ENCODE data around the gene TCF7L2.

Gene TCF7L2

DNA sequence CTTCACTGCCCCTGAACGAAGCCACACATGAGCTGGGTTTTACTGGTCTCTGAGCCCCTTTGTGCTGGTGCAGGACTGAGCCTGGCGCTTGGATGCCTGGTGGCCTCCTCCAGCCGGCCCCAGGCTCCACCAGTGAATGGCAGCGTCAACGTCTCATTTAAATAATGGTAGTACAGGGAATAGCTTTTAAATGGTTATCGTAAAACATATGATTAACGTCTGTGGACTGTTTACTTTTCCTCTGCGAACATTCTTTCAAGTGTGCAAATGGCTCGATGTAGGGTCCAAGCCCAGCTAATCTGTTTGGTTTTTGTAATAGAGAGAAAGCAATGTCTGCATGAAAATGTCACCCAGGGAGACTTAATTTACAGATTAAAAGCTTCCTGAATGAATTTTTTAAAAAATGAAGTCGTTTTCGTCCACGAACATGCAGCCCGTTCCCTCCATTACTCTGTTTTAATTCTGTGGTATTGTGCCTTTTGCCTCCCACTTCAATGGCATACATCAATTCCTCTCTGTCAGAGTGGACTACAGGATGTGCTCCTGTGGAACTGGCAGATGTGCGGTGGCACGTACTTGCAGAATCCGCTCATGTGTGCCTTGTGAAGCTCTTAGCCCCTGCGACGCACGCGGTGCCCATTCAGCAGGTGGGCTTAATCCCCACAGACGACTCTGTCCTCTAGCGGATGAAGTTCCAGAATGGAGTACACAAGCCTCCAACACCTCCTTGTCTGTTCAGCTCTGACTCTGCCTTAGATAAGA is 192.7 kb downstream of the TCF7L2 start:
- no peak for DNase-seq (ENCODE audit: low read depth in 2 of 2)

DNA sequence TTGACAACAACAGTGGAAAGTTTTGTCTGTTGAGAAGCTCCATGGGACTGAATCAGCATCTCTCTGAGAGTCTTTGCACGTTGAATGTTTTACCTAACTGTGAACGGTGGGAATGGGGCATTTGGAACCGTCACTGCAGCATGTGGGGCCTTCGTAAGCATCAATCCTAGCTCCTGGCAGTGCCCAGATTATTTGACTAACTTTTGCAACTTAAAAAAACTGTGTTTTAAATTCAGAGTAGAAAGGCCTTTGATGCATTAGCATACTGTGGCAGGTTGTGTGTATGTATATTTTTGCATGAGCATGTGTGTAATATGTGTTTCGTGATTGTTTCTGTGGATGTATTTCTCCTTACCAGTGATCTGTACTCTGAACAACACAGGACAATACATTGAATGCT is 194.5 kb downstream of the TCF7L2 start:
- no peak for DNase-seq (ENCODE audit: low read depth in 2 of 2)

DNA sequence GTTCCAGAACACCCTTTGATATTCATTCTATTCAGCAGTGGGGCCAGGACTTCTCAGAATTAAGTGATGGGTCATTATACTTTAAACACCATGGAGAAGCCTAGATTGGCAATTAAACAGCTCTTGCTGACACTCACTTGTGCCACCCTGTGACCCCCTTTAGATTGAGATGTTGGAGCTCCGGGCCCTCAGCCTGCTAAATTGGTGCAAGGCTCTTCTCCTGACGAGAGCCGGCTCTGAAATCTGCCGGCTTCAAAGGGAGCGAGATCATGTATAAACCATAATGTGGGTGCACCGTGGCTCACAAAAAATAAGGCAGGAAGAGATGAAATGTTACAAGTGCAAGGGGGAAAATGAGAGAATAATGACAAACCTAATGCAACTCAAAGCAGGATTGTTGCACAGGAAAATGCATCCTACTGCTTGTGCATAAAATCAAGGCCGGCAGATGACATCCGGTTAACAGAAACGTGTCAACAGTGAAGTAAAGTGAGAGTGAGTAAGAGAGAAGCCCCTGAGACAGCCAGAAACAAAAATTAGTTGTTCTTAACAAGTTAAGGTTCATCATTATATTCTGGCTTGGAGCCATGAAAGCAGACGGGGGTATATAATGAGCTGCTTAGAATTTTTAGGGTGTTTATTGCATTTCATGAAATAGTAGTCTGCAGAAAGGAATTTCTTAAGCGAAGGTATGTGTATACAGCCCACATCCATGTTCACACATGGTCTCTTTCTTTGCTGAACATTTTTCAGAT is 198.2 kb downstream of the TCF7L2 start:
- DNase-seq (ENCODE audit: low read depth in 2 of 2), result no peak

DNA sequence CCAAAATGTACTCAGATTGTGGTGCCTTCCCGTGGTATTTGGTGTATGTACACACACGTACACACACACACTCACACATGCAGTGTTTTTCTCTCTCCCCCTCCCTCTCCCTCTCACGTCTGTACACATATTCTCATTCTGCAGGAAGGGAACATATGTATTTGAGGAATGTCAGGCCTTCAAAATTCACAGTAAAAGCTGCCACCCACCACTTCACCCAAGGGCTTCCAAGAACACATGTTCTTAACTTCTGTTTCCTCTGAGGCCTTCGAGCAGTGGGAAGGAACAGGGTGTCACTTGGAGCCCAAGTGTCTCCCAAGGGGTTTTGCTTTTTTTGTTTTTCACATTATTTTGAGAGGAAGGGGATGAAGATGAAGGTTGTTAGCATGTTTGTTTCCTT is 198.9 kb downstream of the TCF7L2 start:
- DNase-seq (ENCODE audit: low read depth in 2 of 2), result no peak

DNA sequence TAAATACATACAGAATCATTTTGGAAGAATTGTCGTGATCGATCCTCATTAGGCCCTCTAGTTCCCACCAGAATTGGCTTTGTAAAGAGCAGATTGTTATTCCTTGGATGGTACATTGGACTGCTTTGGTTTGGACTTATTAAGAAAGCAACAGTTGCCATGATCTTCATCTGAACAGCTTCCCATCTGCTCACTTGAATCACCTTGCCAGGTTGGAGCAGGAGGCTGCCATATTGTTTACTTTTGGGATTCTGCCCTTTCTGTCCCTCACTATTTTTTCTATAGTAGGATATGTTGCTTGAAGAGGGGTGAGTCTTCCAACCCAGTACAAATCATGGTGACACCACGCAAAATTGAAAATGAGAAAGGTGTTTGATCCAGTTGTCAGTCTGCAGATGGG is 199.6 kb downstream of the TCF7L2 start:
- DNase-seq (ENCODE audit: low read depth in 2 of 2), result no peak

DNA sequence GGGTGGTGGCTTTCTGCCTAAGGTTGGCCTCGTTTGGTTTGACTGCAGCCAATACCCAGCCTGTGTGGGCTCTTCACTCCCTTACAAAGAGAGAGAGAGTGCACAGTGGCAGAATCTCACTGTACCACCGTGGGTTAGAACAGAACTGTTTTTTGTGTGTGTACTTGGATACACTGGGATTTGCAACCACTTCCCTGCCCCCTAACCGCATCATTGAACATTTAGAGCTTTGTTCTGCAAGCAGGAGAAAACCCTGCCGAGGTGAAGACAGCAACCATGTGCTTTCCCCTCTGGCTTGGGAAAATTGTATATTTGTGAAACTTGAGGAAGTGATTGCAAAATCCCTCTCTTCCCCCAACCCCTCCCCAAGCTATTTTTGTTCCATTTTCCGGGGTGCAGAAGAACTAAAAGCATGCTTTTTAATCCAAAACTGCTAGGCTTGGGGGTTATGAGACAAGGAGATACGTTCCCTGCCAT is 201.2 kb downstream of the TCF7L2 start:
- DNase-seq (ENCODE audit: low read depth in 2 of 2), result no peak

DNA sequence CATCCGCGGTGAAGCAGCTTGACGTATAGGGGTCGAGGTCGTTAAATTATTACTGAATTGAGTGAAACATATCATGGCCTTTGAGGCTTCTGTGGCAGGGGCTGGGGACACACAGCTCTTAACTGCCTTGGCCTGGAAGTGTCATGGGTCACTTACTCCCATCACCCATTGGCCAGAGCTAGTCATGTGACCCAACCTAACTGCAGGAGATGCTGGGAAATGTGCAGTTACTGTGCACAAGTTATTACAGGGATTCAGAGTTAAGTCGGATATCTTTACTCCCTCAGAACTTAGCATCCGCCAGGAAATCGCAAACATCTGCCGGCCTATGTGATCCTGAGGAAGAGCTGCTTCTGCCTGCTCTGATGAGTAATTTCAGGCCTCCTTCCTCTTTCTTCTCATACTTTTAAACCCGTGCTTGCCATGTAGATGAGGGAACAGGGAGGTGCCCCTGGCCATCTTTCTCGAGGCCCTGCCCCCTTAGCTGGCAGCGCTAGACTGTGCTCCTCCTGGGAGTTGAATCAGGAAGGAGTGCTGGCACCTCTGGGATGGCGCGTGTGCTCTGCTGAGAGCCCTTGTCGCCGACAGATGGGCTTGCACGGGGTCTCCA is 203.6 kb downstream of the TCF7L2 start:
- DNase-seq (ENCODE audit: low read depth in 2 of 2), result no peak

DNA sequence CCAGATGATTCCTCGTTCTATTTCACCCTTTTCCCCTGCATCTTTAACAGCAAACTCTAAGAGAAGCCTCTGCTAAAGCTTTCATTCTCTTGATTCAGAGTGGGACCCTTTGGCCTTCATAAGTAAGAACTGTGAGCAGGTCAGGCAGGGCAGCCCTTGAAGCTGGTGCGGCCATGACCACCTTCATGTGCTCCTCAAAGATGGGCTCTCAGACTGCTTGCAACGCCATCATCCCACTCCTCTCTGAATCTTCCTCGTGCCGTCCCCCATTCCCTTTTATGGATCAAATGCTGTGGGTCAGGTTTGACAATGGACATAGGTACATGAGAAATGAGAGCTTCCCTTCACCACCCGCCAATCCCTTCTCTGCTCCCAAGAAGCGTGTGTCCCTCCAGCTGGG is 207.4 kb downstream of the TCF7L2 start:
- no peak for DNase-seq (ENCODE audit: low read depth in 2 of 2)

DNA sequence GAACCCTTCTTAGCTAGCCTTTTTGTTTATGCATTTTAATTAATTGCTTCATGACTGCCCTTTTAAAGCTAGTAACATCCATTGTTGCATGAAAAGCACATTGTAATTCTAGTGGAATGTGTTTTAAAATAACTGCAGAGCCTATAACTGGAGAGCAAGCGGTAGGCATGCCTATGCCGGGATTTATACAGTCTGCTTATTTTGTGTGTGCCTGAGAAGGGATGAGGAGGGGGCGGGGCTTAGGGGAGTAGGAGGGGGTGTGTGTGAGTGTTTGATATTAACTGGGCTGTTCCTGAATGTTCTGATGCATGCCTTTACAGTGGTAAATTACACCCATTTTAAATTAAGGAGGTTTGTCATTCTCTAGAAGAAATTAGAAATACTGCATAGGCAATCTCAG is 208.1 kb downstream of the TCF7L2 start:
- no peak for DNase-seq (ENCODE audit: low read depth in 2 of 2)

DNA sequence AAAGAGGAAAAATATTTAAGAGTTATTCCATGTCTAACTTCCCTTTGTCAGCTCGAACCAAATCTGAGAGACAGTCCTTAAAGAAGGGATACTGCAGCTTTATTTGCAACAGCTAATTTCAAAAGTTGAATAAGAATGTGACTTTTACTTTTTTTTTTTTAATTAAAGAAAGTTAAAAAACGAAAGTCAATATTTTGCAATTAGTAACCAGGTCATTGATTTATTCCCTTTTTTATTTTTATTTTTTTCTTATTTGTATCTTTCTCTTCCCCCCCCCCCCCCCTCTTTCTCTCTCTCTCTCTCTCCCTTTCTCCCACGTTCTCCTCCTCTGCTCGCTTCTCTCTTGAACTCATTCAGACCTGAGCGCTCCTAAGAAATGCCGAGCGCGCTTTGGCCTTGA is 209.5 kb downstream of the TCF7L2 start:
- no peak for DNase-seq (ENCODE audit: low read depth in 2 of 2)

DNA sequence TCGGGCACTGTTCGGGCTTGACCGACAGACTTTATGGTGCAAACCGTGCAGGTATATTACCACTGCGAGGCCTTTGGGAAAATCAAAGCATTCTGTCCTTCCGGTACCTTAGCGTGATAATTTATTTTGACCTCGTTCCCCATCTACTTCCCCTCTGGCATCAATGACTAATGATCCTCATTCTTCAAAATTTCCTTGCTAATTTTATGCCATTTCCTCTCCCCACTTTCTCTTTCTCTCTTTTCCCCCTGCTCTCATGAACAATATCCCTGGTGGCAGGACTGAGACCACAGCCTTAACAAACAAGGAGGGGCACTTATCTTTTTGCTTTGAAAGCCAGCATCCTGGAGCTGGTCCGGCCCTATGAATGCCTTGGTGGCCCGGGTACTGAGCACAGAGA is 210.6 kb downstream of the TCF7L2 start:
- DNase-seq (ENCODE audit: low read depth in 2 of 2), result no peak

DNA sequence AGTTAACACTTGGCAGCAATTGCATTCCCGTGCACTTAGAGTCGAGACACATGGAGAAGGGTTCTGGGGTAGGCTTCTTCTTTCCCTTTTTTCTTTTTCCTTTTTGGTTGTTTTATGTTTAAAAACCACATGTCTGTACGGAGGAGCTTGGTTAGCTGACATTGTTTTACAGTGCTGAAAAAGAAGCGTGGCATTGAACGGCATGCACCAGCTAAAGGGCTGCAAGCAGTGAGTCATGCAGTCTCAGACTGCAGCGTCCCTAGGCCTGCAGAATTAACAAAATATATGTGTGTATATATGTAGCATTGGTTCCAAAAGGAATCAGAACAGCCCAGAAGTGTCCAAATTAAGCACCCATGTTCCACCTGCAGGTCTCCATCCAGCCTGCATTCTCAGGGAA is 211.0 kb downstream of the TCF7L2 start:
- DNase-seq (ENCODE audit: low read depth in 2 of 2), result no peak

DNA sequence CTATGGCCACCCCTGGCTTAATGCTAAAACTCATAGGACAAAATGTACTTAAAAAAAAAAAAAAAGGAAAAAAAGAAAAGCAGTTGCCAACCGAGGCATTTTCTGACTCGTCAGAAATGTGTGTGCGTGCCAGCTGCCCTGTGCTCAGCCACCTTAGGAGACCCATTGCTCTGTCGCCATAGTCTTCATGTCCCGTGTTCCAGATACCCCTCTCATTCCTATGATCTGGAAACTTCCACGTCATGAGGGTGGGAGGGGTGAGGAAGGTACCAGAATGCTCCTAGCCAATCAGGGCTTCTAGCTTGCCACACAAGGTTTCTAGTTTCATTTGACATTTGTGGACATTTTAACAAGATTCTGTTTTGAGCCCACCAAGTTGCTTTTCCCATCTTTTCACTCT is 212.9 kb downstream of the TCF7L2 start:
- DNase-seq (ENCODE audit: low read depth in 2 of 2), result no peak

DNA sequence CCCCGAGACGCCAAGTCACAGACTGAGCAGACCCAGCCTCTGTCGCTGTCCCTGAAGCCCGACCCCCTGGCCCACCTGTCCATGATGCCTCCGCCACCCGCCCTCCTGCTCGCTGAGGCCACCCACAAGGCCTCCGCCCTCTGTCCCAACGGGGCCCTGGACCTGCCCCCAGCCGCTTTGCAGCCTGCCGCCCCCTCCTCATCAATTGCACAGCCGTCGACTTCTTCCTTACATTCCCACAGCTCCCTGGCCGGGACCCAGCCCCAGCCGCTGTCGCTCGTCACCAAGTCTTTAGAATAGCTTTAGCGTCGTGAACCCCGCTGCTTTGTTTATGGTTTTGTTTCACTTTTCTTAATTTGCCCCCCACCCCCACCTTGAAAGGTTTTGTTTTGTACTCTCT is 215.6 kb downstream of the TCF7L2 start:
- DNase-seq (ENCODE audit: low read depth in 2 of 2), result no peak

DNA sequence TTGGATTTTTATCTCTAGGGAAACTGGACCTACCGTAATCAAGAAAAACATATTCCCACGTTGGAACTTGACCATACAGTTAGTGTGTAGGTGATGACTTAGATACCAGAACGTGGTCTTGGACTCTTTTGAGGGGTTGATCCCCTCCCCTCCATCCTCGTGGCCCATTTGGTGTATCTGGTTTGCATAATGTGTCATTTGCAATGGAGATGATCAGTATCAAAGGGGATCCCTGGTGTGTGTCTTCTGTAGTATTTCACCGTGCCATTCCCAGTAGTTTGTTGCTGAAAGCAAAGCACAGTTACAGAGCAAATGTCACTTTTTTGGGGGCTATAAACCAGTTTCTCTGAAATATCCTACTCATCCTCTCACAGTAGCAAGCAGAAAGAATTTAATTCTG is 217.7 kb downstream of the TCF7L2 start:
- DNase-seq (ENCODE audit: low read depth in 2 of 2), result no peak

DNA sequence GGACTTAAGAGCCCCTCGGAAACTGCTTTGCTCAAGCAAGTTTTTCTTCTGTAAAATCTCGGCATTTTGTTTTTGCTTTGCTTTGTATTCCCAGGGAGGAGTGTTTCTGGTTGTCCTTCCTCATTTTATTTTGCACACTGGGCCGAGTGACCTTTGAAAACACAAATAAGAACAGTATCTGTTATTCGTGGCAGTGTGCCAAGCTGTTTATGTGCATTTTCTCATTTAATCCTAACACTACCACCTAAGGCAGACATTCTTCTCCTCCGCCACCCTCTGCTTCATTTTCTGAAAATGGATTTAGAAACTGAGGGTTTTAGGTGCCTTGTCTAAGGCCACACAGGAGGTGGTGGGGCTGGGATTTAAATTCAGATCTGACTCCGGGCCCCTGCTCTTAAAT is 218.5 kb downstream of the TCF7L2 start:
- DNase-seq (ENCODE audit: low read depth in 2 of 2), result no peak

DNA sequence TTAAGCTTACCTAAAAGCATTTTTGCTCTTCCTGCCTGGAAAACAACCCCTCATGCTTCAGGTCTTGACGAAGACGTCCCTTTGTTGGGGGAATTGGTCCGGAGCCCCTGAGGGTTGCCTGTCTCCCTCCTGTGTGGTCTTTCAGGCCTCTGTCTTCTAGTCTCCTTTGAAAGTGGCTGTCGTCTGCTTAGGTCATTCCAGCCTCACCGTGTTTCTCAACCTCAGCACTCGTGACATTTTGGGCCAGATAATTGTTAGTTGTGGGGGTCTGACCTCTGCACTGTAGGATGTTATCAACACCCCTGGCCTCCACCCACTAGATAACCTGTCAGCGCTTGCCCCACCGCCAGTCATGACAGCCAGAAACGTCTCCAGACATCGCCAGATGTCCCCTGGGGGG is 219.1 kb downstream of the TCF7L2 start:
- no peak for DNase-seq (ENCODE audit: low read depth in 2 of 2)

DNA sequence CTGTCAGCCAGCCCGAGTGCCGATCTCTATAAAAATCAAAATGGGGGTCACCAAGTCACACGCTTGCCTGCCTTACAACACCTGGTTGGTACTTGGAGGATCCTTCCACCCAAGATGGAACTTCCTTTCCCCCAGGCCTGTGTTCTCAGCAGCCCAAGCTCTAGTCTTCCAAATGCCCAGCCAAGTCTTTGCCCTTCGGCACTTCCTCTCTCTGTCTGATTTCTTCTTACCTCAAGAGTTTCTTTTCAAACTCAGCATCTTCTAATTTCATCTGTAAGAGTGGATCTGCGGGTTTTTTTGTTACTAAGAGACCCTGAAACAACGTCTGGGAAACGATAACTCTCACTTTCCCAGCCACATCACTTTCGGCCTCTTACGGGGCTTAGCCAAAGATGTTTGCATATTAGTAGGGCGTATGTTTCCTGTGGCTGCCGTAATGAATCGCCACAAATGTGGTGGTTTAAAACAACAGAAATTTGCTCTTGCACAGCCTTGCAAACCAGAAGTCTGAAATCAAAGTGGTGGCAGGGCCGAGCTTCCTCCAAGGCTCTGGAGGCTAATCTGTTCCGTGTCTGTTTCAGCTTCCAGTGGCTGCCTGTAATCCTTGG is 219.9 kb downstream of the TCF7L2 start:
- no peak for DNase-seq (ENCODE audit: low read depth in 2 of 2)

DNA sequence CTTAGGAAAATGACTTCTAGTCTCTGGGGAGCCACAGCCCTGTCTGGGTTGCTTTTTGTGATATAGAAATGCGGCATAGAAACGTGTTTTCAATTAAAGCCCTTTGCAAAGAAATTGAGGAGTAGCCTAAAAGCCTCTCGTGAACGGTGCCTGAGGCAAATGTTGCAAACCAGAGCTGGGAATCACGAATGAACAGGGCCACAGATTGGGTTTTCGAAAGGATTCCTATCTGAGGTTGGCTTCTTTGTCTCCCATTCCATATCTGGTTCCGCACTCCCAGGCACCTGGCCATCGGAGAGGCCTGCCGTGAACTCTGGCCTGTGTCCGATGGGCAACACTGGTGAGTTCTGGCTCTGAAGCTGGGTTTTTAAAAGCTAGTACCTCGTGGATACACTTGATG is 221.6 kb downstream of the TCF7L2 start:
- no peak for DNase-seq (ENCODE audit: low read depth in 2 of 2)

DNA sequence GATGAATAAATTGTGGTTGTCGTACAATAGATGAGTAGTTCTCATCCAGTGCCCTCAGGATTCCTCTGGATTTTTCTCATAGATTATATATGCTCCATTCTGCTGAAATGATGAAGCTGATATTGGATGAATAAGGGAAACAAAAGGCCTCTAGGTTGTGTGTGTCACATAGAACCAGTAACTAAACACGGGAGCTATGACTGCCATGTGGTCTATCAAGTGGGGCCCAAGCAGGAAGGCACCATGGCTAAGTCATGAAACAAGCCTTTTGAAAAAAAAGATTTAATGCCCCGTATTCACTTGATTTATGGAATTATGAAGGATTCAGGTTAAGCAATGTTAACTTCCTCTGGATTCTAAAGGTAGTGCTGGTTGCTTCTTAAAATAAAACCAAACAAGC is 225.1 kb downstream of the TCF7L2 start:
- no peak for DNase-seq (ENCODE audit: low read depth in 2 of 2)

DNA sequence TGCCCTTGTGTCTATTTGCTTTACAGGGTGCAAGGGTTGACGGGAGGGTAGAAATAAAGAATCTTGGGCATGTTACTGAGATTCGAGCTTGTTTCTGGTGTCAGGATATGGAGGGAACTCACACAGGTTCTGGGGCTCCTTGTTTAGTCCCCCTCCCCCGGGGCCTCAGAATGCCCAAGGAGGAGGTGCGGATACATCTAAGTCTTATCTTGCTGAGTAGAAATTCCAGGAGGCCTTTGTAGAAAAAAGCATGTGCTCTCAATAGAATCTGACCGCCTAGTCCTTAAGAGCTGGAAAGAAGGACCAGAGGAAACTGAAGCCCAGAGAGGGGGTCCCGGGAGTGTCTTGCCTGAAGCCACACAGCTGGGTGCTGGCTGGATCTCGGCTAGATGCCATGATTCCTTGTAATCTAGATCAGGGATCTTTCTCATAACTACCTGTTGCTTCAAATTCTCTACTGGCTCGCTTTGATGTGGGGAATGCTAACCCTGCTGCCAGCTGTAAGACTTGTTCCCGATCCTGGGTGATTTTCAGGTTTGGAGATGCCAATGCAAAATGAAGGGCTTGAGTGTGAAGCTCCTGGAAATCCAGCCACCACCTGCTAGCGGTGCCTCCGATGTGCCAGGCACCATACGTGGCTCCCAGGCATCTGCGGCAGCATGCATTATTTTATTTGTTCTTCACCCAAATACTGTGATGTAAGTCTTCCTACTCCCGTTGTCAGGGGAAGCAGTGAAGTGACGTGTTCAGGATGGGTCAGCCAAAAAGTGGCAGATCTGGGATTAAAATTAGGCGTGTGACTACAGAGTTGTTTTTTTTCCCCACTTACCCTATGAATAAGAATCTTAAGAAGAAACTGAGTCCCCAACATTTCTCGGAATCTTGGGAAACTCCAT is 226.0 kb downstream of the TCF7L2 start:
- DNase-seq (ENCODE audit: low read depth in 2 of 2), result no peak

Data from stimulated activated CD4-positive, alpha-beta T cell treated with anti-CD3 and anti-CD28 coated beads, Interleukin-15, amount 100 ng/mL, for 48 hours (primary cell).